Stimulated activated CD4-positive, alpha-beta T cell treated with anti-CD3 and anti-CD28 coated beads, Interleukin-4, amount 100 ng/mL, for 4 hours (primary cell): ENCODE results near the gene STX16.
A peak's percentile ranks its signal among the peaks of the same experiment; 100 is the strongest.

ENCODE experiments used
- DNase-seq, 2 experiments: peaks; one replicate each; pipeline ENCODE4 v3.0.0-alpha.2; 2020

Gene STX16

DNA sequence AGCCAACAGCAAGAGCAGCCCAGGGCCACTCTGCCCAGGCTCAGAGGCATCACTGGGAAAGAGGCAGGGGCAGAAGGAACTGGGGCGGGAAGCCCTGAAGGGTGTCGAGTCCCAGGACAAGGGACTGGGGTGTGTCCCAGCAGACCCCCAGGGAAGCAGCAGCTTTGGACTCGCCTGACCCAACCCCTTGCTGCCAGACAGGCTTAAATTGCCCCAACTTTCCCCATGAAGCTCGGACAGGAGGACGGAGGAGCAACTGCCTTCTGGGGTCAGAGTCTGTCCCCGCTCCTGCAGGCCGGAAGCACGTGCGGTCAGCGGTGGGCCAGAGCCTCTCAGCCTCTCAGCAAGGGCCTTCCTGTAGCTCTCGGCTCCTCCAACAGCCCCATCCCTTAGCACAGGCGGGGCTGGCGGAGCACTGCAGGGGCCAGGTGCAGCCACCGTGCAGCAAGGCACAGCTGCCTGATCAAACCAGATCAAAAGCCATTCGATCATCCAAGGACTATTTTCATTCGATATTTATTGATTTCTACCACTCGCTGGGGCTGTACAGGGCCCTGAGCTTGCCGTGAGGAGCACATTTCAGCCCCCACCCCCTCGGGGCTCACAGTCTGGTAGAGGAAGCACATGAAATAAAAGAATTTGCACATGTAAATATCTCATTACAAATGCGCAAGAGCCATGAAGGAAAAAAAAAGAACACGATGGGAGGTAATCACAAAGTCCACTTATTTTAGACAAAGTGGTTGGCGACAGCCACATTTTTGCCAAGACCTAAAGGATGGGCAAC lies 31.8 kb upstream of the STX16 start:
- DNase-seq: no peak

DNA sequence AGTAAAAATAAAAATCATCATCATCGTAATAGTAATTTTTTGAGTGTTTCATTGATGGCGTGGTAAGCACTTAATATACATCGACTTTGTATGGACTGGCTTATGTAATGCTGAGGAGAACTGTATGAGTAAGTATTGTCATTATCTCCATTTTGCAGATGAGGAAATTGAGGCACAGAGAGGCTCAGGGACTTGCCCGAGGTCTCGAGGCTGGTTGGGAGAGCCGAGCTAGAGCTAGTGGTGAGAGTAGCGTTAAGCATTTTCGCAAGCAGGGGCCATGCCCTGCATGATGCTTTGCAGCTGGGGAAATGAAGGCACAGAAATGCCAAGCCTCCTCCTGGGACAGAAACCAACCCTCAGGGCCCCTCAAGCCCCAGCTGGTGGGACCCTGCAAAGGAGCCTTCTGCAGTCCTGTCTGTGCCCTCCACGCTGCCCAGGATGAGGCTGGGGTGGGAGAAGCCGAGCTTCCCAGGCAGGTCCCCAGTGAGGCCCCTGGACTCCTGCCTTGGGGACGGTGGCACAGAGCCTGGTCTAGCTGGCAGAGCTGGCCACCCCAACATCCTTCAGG lies 31.1 kb upstream of the STX16 start:
- no peak for DNase-seq

DNA sequence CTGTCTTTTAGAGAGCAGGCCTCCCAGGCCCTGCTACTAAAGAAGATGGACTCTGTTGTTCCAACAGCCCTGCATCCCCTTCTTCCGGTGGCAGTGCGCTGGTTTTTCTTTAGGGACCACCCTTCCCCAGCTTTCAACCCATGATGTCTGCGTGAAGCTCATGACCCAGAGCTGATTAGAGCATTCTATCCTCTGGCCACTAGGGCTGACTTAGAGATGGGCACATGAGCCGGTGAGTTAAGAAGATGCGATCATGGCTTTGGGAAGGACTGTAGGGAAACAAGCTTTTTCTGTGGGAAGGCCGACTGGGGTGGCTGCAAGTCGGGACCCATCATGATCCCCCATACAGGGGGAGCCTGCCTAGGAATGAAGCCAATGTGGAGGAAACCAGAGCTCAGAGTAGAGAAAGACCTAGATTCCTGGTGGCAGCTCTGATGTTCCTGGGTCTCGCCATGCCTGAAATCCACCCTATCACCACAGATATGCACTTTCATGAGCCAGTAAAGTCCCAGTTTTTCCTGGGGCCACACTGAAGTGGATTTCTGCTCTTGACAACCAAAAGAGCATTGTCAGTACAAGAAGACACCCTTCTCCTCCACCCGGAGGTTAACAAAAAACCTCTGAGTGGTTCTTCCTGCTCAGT lies 29.1 kb upstream of the STX16 start:
- DNase-seq: no peak

DNA sequence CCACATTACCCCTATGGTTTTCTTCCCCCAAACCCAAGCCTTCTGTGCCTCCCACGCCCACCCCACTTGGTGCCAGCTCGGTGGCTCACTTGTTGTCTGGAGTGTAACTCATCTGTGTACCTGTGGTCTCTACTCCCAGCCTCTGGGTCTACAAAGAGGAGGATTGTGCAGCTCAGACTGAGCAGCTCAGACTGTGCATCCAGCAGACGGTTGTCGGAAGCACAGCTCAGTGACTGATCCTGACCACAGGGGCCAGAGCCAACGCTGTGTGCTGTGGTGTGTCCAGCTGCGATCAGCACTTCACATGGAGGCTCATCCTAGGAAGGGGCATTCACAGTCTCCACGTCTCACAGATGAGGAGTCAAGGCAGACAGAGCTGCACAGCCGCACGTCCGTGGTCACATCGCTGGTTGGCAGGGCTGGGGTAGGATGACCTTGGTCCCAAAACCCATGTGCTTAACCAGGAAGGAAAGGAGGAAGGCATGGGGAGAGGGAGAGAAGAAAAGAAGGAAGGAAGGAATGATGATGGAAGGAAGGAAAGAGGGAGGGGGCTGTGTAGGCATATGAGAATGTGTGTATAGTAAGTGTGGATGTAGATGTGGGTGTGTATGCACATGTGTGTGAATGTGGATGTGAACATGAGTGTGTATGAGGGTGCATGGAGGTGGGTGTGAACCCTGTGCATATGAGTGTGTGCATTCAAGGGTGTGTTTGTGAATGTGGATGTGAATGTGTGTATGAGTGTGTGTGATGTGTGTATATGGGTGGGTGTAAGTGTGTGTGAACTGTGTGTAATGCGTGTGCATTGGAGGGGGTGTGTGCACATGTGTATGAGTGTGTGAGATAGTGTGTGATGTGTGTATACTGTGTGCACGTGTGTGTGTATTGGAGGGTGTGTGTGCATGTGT lies 28.2 kb upstream of the STX16 start:
- DNase-seq: no peak

DNA sequence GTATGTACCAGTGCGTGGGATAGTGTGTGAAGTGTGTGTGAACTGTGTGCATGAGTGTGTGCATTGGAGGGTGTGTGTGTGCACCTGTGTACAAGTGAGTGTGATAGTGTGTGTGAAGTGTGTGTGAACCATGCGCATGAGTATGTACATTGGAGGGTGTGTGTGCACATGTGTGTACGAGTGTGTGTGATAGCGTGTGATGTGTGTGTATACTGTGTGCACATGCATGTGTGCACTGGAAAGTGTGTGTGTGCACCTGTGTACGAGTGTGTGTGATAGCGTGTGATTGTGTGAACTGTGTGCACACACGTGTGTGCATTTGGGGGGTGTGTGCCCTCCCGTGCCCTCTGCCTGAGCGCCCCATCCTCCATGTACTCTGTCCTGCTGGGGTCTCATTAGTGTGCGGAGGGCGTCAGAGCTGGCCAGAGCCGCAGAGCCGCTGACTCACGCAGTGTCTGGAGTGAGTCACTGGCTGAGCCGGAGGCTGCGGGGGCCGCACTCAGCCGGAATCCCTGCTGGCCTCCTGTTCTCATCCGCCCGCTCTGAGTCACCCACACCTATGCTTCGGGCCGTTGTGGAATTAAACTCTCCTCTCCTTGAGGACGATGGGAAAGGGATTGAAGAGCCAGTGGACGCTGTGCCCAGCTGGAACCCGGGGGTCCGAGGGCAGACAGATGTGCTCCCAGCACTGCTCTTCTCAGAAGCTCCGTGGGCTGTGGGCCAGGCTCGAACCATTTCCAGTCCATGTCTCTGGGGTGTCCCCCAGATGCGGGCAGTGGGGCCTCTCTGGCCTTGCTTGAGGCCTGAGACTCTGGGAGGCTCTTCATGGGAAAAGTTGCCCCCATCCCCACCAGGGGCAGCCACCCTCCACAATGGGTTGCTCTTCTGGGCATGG lies 27.3 kb upstream of the STX16 start:
- no peak for DNase-seq

DNA sequence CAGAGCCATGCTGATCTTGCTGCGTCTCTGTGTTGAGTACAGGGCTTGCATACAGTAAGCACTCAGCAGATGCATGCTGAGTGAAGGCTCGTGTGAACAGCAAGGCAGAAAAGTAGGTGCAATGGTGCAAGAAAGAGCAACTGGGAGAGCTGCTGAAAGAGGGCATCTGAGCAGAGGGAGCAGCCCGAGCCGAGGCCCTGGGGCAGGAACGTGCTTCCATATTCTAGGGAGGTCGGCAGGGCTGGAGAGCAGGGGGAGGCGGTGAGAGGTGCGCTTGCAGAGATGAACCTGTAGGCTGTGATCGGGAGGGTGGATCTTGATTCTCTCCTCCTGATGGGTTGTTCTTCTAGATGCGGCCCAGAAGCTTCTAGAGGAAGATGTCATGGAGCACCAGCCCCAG lies 26.4 kb upstream of the STX16 start:
- DNase-seq: no peak

DNA sequence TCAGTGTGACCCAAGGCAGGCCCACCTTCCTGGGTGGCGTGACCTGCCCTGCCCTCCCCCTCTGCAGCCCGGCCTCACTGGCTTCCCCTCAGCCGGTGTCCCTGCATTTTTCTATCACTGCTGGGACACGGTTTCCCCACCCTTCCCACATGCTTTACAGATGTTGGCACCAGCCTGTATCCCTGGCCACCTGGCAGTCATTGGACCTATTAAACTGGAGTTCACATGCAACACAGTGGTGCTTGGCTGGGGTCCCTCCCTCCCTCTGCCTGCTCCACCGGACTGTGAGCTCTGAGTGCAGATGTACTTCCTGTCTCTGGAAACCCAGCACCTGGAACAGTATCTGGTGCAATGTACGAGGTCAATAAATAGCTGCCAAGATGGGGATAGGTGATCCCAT lies 25.5 kb upstream of the STX16 start:
- DNase-seq: no peak

DNA sequence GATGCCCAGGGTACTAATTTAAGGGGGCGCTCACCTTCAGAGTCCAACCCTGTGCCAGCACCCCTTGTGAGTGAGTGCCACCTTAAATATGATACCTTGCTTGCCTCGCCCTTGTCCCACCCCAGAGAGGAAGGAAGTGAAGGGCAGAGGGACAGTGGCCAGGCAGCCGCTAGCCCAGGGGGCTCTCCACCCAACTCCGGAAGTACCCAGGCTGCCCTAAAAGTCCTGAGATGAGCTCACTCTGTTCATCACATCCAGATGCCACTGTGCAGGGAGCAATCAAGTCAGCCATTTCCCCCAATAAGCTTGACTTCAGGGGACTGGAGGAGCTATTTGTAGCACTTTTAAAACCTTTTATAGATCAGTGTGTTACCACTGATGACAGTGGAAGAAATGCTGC lies 25.0 kb upstream of the STX16 start:
- no peak for DNase-seq

DNA sequence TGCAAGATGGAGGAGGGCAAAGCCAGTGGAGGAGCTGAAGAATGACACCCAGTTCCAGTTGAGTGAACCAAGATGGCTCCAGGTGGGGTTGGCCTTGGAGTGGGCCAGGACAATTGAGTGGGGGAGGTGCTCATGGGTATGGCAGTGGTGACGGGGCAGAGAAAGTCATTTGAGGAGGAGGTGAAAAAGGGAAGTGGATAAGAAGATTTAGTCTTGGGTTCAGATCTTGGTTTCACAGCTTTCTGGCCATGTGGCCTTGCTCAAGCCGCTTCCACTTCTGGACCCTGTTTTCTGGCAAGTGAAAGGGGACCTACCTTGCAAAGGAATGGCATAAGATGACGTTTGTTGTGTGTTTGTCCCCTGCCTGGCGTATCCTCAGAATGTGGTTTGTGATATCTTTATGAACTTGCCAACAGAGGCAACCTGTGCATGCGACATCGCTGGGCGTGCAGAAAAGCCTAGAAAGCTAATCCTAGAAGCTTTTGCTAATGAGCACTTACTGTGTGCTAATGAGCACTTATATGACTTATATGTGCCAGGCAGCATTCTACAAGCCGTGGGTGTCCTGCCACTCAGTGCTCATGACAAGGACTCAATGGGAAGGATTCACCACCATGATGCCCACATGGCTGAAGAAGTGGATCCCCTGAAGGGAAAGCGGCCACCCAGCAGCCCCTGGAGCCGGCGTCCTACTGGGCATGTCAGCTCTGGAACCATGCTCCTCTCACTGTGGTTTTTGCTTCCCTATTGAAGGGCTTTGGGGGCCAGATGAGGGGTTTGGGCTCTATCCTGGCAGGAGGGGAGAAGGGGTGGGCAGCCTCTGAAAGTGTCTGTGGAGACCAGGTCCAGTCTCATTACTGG lies 23.6 kb upstream of the STX16 start:
- peak in 1 of 2 experiments; percentile 13 for DNase-seq

DNA sequence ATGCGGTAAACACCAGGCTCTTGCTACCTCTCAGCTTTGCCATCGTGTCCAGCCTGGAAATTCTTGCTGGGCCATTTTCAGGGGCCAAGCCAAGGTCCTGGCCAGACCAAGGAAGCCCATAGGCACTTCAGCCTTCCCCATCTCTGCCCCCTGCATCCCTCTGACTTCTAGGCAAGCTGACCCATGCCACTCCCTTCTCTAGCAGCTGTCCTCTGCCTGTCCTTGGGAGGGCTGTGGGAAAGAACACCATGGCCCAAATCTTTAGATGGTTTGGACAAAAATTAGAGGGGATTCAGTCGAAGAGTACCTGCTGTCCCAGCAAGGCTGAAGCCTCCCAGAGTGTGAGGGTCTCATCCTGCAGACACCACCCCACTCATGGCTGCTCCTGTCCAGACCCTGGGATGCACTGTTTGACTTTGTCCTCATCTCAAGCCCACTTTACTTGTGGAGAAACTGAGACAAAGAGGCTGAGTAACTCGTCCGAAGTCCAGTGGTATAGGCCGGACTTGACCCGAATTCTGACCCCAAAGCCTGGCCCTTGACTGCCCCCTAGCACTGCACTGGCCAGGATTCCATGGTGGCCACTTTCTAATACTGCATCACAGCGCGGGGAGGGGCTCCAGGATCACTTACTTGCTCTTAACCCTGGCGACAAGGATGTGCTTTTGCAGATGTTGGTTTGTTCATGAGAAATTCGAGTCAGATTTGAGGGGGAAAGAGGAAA lies 22.4 kb upstream of the STX16 start:
- DNase-seq: no peak

DNA sequence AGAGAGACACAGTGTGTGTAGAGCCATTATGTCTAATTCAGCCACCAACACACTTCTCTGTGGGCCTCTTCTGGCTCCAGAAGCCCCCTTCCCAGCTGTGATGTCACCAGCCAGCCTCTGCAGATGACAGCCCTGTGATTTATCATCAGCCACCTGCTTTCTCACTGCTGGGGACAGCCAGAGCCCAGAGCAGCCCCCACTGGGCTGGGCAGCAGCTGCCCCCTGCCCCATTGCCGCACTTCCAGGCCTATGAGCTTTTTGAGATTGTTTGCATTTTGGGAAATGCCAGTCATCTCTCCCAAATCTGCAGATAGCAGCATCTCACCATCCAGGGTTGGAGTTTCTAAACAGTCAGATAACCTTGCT lies 21.9 kb upstream of the STX16 start:
- DNase-seq: no peak

DNA sequence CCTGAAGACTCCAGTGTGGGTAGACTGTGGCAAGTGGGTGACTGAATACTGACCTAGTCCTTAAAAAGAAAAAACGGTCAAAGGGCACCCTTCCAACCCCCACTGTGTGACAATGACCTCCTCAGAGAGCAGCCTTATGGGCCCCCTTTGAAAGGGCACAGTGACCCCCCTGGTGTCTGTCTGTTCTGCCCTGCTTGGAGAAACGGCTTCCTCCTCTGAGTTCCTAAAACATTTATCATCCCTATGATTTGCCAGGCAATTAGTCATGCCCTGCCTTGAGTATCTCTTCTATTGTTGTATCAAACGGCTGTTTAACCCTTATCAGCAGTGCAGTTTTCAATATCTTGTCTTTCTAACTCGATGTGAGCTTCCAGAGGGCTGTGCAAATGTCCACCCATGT lies 21.0 kb upstream of the STX16 start:
- no peak for DNase-seq

DNA sequence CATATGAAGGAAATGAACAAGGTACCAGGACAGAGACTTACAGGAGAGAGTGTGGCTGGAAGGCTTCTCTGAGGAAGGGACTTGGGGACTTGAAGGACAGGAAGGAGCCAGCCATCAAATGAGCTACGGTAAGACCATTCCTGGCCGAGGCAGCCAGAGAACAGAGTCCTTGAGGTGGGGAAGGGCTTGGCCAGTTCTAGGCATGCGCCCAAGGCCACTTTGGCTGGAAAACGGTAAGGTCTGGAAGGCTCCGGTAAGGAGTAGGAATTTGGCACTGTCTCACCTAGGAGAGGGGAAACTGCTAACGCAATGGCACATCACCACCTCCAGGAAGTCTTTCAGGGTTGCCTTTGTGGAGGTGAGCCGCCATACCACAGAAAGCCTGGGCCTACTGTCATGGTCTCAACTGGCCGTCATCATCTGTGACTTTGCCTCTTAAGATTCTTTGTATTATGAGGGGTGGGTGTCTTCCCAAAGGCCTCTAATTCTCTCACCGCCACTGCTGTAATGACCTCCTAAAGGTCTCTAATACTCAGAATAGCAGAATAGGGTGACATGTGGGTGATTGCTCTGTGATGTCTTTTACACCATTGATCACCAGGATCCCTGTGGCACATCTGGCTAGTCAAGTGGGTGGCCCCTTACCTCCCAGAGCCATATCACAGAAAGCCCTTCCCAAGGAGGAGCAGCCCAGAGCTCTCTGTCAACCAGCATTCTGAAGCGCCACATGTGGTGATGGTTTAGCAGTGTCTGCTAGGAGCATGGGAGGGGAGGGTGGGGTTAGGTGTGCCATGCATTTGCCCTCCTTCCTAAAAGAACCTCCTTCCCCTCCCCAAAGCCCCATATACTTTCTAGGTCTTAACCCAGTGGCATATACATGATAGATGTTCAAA lies 17.7 kb upstream of the STX16 start:
- no peak for DNase-seq

DNA sequence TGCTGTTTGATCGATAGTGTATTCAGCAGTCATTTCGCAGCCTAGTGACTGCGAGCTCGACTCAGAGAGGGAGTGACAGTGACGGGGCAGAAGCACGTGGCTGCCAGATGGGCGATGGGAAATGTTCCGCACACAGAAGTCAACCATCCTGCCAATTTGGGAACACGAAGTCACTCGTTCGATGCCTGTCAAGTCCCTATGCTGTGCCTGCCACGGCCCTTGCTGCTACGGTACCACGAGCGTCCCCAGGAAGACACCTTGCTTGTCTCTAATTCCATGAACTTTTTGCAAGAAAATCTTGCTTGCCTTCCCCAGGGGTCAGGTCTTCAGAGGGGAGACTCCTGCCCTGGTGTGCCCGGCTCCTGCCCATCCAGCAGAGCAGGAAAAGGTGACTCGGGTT lies 17.0 kb upstream of the STX16 start:
- no peak for DNase-seq

DNA sequence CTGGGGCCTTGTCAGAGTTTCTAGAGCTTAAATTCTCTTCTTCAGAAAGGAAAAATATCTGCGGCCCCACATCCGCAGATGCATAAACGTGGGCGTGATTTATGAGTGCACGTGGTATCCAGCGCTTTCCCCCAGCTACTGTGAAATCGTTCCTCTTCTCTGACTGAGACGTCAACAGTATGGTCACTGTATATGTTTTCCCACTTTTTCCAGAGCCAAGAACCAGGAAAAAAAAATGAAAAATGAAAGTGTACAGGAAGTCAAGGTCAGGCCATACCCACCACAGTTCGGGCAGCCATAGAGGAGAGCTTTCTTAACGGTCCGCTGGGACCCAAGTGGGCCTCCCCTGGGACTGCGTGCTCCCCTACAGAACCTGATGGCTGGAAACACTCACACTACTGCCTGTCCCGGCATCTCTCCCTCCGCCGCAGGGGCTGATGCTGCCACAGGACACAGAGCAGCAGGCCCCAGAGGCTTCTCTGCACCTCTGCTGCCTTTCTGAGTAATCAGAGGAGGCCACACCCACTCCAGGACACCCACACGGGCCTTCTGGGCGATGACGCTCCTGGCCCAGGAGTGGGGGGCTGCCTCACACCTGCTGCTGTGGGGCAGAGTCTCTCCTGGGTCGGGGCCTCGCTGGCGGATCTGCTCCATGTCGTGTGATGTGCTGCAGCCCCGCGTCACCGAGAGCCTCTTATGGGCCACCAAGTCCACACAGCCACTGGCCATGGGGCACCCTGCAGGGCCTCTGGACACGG lies 16.4 kb upstream of the STX16 start:
- peak; percentile 42 to 77 for DNase-seq

DNA sequence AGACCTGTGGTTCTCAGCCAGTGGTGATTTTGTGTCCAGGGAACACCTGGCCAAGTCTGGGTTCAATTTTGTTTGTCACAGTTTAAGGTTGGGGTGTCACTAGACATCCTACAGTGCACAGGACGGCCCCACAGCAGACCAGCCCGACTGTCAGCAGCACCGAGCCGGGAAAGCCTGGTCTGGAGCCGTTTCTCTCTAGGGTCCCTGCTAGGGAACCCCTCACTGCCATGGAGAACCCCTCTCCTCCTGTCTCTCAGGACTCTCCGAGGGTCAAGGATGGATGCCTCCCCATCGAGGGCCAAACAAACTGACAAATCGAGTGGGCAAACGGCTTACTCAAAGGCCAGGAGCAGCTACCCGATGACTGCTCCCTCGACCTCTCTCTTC lies 15.8 kb upstream of the STX16 start:
- no peak for DNase-seq

DNA sequence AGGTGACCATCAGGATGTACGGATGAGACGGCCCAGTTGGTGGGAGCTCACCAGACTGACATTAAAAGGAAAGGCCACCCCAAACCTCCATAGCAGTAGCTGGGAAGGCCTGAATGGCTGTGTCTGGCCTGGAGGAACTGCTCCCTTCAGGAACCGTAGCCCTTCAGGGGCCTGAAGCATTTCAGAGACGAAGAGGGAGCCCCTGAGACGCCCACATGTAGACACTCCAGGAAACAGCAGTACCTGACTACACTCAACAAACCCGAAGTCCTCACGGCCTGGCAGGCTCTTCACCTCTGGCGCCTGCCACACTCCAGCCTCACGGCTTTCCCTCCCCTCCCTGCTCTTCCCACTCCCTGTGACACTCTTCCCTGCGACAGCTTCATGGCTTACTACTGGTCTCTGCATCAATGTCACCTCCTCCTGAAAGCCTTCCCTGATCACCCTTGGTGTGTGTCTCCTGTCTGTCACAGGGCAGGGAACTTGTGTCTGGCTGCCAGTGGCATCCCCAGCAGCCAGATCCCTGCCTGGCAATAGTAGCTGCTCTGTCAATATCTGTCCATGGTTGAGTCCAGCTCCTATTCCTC lies 14.6 kb upstream of the STX16 start:
- no peak for DNase-seq

DNA sequence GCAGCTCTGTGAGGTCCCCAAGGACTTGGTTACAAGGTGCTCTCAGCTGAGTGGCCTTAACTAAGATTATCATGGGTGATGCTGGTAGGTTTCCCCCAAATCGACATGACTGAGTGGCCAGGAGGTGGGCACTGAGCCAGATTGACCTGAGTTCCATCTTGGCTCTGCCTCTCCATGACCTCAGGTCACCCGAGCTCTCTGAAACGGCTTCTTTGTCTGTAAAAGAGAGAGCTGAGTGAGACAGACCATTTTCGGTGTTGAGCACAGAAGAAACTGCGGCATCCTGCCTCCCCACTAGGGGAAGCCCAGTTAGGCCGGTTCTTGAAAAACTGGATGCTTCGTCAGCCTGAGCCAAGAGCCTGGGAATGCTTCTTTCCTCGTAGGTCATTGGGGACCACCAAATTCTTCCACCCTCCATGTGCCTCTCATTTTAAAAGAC lies 14.1 kb upstream of the STX16 start:
- no peak for DNase-seq
